ENCODE results near the gene B4GALT7. TPM values are rescaled to one million over a fixed set of nuclear protein-coding genes. Genes with fewer than 3 reads are reported as not detected.

B4GALT7 gene
- total RNA-seq, 4 donors from 2014 or later, result 13.9 to 19.4 (median 17.4) TPM

- WGBS, result 76% methylated on average over 7 of the region's 7 CpGs
- Histone ChIP-seq H3K36me3 (no peaks in the 10 kb centered on the region), H3K4me3 (no peak overlapping the region), H3K9me3 (no peaks in the 10 kb centered on the region), H3K27ac (no peak overlapping the region), H3K4me1 (no peaks in the 10 kb centered on the region), H3K27me3 (no peaks in the 10 kb centered on the region)
- TF ChIP-seq POLR2AphosphoS5 (IDR thresholded peaks at IDR 0.05), result no peak
- TF ChIP-seq, protein P1, sequence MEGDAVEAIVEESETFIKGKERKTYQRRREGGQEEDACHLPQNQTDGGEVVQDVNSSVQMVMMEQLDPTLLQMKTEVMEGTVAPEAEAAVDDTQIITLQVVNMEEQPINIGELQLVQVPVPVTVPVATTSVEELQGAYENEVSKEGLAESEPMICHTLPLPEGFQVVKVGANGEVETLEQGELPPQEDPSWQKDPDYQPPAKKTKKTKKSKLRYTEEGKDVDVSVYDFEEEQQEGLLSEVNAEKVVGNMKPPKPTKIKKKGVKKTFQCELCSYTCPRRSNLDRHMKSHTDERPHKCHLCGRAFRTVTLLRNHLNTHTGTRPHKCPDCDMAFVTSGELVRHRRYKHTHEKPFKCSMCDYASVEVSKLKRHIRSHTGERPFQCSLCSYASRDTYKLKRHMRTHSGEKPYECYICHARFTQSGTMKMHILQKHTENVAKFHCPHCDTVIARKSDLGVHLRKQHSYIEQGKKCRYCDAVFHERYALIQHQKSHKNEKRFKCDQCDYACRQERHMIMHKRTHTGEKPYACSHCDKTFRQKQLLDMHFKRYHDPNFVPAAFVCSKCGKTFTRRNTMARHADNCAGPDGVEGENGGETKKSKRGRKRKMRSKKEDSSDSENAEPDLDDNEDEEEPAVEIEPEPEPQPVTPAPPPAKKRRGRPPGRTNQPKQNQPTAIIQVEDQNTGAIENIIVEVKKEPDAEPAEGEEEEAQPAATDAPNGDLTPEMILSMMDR (IDR thresholded peaks at IDR 0.05), result no peak
- TF ChIP-seq POLR2A (IDR thresholded peaks at IDR 0.05), result no peak
- no peak for TF ChIP-seq EP300 (IDR thresholded peaks at IDR 0.05)
- DNase-seq (ENCODE audit: low spot score in 2 of 2), result no peak
These were observed 31.6 kb upstream of the B4GALT7 start for GRCh38 chr5:177568326-177568725.

DNA sequence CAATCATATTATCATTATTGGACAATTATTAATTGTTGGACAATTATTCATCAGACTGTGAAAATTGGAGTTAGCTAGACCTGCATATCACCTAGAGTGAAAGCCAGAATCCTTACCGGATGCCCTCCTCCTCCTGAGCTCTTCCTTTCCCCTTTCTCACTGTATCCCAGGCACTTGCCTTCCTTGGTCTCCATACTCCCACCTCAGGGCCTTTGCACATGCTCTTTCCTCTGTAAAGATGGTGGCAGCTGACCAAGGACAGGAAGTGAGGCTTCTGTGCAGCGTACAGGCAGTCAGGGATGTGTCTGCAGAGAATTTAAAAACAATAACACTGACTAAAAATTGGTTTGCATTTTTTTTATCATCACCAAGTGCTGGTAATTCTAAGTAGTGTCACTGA lies 30.0 kb upstream of the B4GALT7 start:
- Histone ChIP-seq H3K4me3 (no peak overlapping the region), H3K27ac (no peak overlapping the region), H3K9me3 (no peaks in the 10 kb centered on the region), H3K4me1 (no peaks in the 10 kb centered on the region), H3K36me3 (no peaks in the 10 kb centered on the region), H3K27me3 (no peaks in the 10 kb centered on the region)
- no peak for DNase-seq (ENCODE audit: low spot score in 2 of 2)
- 90% methylated on average over 2 of the region's 2 CpGs for WGBS
- TF ChIP-seq, protein P1 (IDR thresholded peaks at IDR 0.05), result no peak
- TF ChIP-seq POLR2A (IDR thresholded peaks at IDR 0.05), result no peak
- no peak for TF ChIP-seq EP300 (IDR thresholded peaks at IDR 0.05)
- no peak for TF ChIP-seq POLR2AphosphoS5 (IDR thresholded peaks at IDR 0.05)

GRCh38 chr5:177575488-177575887 lies 24.4 kb upstream of the B4GALT7 start:
- no peaks in the 10 kb centered on the region for H3K27me3 ChIP-seq
- H3K27ac ChIP-seq, result no peak overlapping the region
- H3K36me3 ChIP-seq, result no peaks in the 10 kb centered on the region
- H3K4me3 ChIP-seq, result no peak overlapping the region
- no peaks in the 10 kb centered on the region for H3K9me3 ChIP-seq
- DNase-seq (ENCODE audit: low spot score in 2 of 2), result no peak
- WGBS, result 43% methylated on average over 1 of the region's 1 CpG
- no peaks in the 10 kb centered on the region for H3K4me1 ChIP-seq
- TF ChIP-seq POLR2AphosphoS5 (IDR thresholded peaks at IDR 0.05), result no peak
- no peak for TF ChIP-seq POLR2A (IDR thresholded peaks at IDR 0.05)
- no peak for TF ChIP-seq EP300 (IDR thresholded peaks at IDR 0.05)
- TF ChIP-seq, protein P1 (IDR thresholded peaks at IDR 0.05), result no peak

DNA sequence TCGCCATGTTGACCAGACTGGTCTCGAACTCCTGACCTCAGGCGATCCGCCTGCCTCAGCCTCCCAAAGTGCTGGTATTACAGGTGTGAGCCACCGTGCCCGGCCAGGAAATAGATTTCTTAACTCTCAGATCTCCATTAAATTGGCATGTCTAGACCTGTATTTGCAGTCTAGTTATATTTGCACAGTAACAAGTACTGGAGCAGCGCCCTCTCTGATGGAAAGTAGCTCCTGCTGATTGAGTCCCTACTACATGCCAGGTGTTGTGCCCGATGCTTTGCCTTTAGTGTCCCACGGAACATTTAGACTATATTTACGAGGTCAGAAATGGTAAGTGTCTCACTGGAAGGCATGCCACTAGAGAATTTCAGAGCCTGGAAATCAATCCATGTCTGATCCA lies 23.8 kb upstream of the B4GALT7 start:
- DNase-seq (ENCODE audit: low spot score in 2 of 2), result no peak
- Histone ChIP-seq H3K27ac (no peak overlapping the region), H3K4me3 (no peak overlapping the region), H3K9me3 (no peaks in the 10 kb centered on the region), H3K4me1 (no peaks in the 10 kb centered on the region), H3K27me3 (no peaks in the 10 kb centered on the region), H3K36me3 (no peaks in the 10 kb centered on the region)
- TF ChIP-seq, protein P1 (IDR thresholded peaks at IDR 0.05), result no peak
- TF ChIP-seq POLR2AphosphoS5 (IDR thresholded peaks at IDR 0.05) (no peak), EP300 (IDR thresholded peaks at IDR 0.05) (no peak), POLR2A (IDR thresholded peaks at IDR 0.05) (no peak)
- 78% methylated on average over 10 of the region's 10 CpGs for WGBS

DNA sequence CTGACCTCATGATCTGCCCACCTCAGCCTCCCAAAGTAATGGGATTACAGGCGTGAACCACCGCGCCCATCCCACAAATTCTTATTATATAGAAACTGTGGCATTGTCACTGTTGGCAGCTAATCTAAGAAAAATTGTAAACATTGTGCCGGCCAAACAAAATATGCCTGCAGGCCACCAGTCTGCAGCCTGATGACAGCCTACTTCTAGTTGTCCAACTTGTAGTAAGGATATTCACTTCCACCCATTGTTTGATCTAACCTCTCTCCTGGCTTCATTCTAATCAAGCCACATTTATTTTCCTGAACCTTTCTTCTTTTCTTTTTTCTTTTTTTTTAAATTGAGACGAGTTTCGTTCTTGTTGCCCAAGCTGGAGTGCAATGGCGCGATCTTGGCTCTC lies 21.6 kb upstream of the B4GALT7 start:
- no peak overlapping the region for H3K4me3 ChIP-seq
- no peak overlapping the region for H3K27ac ChIP-seq
- WGBS, result 83% methylated on average over 8 of the region's 8 CpGs
- no peak for DNase-seq (ENCODE audit: low spot score in 2 of 2)
- no peaks in the 10 kb centered on the region for H3K27me3 ChIP-seq
- TF ChIP-seq POLR2A (IDR thresholded peaks at IDR 0.05) (no peak), EP300 (IDR thresholded peaks at IDR 0.05) (no peak), POLR2AphosphoS5 (IDR thresholded peaks at IDR 0.05) (no peak)
- TF ChIP-seq, protein P1 (IDR thresholded peaks at IDR 0.05), result no peak
- no peaks in the 10 kb centered on the region for H3K36me3 ChIP-seq
- H3K9me3 ChIP-seq, result no peaks in the 10 kb centered on the region
- H3K4me1 ChIP-seq, result no peaks in the 10 kb centered on the region
